HG03354 (cell line): Measurements from ENCODE around the gene ACRBP.

Source experiments
- ATAC-seq: cut with Tn5 transposase; IDR thresholded peaks from one replicate; pipeline ENCODE4 v1.9.1; 2021; ENCODE audit warnings: mild to moderate bottlenecking; ENCODE audit not compliant: unreplicated experiment, poor library complexity, severe bottlenecking

Gene ACRBP

DNA sequence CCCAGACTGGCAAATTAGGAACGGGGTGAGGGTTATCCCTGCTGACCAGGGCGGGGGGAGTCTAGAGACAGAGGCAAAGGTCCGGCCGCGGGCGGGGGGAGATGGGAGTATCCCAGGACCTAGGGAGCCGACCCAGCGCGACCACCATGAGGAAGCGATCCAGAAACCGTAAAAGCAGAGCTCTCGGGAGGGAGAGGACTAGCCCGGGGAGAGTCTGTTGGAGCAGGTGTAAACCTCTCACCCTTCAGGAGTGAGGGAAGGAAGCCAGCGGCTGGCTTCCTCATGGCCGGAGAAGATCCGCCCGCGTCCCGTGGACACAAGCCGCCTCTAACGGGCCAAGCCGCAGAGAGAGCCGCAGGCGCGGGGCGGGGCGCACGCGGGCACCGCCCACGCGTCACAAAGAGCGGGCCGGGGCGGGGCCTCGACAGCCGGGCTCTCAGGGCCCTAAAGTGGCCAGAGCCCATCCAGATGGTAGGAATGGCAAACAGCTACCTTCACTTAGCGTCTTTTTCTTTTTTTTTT lies at the start of gene ACRBP:
Gene ACRBP, minus strand, starts transcription at position 350 of the 522 bp plus-strand sequence. Its CDS starts 66 bp downstream, at position 284.
- peak; percentile 64 for ATAC-seq

DNA sequence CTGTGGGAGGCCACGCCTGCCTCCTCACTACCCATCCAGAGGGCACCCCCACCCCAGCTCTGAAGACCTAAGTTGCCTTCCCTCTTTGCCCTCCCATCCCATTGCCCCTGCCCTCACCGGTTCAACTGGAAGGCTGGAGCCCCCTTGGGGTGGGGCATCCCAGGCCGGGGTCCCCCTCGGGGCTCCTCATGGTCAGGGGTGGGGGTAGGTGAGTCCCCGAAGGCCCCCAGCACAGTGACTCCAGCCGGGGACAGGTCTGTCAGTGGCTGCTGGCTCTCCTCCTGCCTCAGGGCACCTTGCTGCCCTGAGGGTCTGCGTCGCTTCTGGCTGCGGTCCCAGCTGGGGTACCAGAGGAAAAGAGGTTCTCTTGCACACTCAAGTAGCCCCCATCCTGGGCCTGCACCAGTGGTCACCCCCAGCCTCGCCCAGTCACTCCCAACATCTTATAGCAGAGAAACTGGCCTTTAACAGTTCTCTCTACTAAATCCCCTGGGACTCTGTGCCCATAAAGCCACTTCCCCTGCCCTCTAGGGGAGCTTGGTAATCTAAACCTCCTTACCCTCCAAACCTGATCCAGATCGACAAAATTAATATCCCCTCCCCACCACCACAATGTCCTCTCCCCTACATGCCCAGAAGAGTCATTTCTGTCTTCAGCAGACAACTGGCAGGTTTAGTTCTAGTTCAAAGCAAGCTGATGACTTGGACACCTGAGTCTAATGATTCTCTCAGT lies 48.2 kb upstream of the ACRBP start:
- no peak for ATAC-seq

DNA sequence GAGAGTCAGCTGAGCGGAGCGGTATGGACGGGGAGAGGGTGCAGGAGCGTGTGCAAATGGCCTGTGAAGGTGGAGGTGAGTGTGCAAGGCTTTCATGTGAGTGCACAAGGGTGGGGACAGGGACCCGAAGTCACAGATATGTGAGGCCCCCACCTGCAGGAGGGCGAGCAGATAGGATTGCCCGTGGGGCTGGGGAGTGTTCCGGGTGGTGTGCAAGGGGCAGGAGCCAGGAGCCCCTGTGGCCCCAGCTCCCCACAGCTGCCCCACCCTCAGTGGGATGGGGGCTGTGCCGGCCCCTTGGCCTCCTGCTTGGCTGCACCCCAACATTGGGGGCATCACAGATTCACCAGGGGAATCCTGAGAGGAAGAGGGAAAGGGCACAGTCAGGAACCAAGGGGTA lies 47.5 kb upstream of the ACRBP start:
- no peak for ATAC-seq

DNA sequence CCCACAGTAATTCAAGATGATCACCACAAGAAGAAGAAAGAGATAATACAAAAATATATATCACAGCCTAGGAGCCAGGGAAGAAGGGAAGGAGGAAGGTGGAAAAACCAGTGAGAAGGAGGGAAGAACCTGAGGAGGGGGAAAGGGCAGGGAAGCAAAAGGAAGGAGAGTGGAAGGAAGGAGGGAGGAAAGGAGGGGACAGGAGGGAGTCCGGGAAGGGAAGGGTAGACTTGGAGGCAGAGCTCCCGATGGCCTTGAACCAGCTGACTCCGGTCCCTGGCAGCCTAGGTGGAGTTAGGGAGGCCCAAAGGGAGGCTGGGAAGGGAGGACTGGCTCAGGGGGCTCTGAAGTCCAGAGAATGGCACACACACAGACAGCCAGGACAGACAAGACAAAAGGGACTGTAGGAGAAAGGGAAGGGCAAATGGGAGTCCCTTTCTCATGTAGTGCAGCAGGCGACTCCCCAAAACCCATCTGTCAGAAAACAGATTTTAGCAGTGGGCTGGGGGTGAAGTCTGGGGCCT lies 46.7 kb upstream of the ACRBP start:
- ATAC-seq: no peak

DNA sequence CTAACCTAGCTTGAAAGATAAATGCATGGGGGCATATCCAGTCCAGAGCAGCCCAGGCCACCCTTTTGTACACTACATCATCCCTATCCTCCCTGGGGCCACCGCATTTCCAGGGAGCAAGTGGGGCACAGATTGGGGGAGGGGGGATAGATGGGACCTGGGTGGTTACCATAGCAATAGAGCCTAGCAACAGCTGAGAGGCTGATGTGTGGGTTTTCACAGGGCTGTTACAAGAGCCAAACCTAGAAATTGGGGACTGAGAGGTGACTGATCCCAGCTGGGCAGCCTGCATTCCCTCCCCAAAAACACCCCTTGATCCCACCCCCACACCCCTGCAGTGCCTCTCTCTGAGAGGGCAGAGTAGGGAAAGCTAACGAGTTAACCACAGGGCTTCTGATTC lies 45.7 kb upstream of the ACRBP start:
- no peak for ATAC-seq

DNA sequence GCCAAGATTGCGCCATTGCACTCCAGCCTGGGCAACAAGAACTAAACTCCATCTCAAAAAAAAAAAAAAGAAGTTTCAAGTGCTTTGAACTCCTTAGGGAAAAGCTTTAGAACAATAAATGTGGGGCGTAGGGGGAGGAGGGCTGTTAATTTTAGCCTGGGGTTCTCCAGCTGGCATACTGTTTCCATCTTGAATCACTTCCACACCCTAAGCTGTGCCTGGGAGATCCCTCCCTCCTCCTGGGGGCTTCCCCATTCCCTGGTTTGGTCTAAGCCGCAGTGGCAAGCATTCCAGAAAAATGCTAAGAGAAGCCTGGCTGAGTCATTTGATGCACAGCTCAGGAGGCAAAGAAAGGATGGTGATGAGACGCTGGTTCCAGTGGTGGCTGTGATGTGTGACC lies 44.2 kb upstream of the ACRBP start:
- ATAC-seq: no peak

DNA sequence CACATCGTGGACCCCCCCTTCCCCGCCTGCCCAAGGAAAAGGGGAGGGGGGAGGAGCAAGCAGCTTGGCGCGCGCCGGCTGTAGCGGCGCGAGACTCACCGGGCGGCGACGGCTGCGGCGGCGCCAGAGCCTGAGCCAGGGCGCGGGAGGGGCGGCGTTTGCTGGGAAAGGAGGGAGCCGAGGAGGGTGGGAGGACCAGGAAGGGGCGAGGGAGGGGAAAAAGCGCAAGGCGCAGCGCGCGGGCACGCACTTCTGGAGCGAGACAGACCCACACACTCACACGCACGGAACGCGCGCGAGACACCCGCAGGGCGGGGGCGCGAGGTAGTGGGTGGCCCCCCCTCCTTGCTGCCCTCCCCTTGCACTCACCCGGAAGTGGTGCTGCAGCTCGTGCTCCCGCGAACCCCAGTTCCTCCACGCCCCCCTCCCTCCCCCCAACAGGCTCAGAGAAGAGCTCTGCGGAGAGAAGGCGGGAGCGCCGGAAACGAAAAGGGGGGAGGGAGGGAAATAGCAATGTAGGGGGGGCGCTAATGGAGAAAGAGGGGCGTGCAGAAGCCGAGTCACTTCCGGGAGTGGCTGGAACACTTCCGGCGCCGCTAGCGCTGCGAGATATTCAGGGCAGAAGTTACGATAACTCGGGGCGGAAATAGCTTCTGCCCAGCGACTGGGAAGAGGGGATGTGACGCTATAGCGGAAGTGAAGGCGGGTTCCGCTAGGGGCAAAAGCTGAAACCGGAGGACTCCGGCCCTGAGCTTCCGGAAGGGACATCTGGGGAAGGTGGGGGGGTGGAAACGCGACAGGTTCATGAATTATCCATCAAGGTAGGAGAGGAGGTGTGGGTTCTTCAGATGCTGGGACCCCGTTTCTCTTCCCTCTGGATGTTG lies 42.0 kb upstream of the ACRBP start, which contains the start of gene ZNF384:
Gene ZNF384, minus strand, starts transcription at position 377 of the 884 bp plus-strand sequence. CDS start 9,855 bp downstream, outside the sequence.
- peak; percentile 85 for ATAC-seq

DNA sequence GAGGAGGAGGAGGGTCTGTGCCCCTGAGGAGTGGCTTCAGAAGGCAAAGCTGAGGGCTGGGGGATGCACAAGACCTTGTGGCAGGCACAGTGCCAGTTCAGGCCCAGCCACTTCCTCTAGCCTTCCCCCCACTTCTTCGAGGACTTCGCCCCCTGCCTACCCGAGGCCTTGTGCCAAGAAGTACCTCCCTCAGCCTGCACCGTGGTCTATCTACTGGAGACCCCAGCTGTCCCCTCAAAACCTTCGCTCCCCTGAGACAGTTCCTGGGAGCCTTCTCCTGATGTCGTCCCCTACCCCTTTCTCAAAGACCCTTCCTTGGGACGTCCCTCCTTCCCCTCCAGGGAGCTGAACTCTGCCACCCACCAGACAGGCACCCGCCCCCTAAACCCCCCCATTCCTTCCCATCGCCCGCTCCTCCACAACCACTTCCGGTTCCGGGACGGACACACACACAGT lies 41.3 kb upstream of the ACRBP start:
- ATAC-seq: no peak

DNA sequence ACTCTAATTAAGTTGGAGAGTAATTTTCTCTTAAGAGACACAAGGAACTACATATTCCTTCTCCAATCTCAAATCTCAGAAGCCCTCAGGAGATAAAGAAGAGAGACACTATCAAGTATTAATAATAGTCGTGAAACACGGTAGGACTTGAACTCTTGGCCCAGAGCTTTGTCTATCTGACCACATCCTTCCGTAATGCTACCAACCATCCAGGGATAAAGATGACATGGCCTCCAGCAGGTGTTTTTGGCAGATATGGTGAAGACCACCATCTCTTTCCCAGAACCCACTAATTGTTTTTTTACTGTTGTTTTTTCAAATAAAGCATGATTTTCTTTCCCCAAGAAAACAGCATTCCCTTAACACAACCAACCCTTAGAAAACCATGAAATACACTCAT lies 38.6 kb upstream of the ACRBP start:
- ATAC-seq: no peak

DNA sequence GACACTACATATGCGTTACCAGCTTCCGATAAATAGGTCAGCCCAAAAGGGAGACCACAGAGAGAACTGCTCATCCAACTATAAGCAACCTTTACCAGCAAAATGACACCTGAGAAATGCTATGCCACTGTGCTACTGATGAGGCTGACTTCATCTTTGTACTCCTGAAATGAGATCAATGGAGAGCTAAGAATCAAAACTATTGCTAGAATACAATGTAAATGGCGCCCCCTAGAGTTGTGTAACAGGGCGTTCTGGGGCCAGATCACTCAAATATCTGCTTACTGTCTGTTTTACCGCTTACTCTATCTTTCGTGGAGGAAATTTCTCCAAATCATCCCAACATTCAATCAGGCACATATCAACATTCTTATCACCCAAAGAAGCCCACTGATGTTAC lies 37.4 kb upstream of the ACRBP start:
- no peak for ATAC-seq

DNA sequence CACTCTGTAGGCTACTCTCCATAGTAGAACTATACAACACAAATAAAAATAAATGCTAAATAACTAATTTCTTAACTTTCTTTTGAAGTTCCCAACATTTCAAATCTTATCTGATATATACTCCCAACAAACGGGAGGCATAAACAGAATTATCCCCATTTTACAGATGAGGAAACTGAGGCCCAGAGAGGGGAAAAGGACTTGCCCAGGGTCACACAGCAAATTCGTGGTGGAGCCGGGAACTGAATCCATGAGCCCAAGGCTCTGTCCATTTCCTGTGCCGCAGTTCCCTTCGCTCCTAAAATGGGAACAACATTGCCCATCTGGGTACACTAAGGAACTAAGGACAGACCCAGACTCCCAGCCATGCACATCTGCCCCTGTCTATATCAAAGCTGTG lies 29.7 kb upstream of the ACRBP start:
- no peak for ATAC-seq

DNA sequence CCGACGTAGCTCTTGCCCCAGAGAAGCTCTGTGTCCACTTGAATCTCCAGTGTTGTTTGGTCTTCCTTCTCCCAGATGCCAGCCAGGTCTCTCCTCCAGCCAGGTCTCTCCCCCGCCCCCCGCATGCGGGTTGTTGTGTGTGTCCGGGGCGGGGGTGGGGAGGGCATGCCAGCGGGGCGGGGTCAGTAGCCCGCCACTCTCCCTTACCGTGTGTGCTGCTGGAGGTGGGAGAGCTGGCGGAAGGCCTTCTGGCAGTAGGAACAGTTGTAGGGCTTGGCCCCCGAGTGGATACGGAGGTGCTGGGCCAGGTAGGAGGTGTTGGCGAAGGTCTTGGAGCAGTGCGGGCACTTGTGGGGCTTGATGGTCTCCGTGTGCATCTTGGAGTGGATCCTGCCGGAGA lies 24.9 kb upstream of the ACRBP start:
- ATAC-seq: no peak

DNA sequence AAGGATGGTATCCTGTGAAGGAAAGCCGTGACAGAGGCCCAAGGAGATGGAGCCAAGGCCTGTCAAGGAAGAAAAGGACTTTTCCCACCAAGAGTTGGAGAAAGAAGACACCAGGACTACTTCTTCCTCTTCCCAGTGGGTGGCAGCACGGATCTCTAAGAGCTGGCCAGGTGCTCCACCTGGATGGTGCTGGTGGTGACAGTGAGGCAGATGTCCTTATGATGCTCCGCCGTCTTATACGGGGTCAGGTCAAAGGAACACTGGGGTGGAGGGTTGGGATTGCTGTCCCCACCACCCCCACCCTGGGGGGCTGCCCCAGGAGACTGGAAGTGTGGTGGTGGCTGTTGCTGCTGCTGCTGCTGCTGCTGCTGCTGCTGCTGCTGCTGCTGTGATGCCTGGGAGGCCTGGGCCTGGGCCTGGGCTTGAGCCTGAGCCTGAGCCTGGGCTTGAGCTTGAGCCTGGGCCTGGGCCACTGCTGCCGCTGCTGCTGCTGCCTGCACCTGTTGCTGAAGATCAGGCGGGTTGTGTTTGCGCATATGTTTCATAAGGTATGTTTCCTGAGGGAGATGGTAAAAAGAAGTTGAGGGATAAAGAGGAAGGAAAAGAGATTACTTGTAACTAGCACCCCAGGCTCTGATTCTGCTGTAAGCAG lies 20.5 kb upstream of the ACRBP start:
- no peak for ATAC-seq

DNA sequence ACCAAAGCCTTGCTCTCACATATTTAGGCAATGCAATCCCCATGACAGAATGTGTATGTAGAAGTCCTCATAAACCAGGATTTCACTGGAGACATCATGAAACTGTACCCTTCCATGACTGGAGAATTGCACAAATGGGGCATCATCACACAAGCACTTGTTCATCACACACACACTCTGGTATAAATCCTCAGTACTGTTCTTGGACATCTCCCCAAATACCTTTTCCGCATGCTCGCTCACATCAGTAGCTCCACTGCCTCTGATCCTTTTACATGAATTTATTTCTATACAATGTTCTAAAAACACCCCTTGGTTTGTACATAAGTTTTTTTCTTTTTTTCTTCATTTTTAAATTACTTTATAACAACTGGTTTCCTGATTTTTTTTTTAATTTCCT lies 19.0 kb upstream of the ACRBP start:
- no peak for ATAC-seq

DNA sequence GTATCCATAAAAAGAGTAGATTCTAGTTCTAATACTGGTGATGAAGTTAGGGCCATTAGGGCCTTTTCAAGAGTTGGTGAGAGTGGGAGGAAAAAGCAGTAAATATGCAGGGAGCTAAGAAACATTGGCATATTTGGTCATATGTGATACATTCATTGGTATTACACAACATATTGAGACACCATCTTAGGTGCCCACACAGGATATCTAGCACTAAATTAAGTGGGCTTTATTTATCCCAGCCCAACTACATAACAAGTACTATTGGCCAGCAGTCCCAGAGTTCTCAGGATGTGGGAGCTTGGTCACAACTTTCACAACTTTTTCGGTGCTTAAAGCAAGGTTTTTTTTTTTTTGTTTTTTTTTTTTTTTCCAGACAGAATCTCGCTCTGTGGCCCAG lies 17.7 kb upstream of the ACRBP start:
- no peak for ATAC-seq

DNA sequence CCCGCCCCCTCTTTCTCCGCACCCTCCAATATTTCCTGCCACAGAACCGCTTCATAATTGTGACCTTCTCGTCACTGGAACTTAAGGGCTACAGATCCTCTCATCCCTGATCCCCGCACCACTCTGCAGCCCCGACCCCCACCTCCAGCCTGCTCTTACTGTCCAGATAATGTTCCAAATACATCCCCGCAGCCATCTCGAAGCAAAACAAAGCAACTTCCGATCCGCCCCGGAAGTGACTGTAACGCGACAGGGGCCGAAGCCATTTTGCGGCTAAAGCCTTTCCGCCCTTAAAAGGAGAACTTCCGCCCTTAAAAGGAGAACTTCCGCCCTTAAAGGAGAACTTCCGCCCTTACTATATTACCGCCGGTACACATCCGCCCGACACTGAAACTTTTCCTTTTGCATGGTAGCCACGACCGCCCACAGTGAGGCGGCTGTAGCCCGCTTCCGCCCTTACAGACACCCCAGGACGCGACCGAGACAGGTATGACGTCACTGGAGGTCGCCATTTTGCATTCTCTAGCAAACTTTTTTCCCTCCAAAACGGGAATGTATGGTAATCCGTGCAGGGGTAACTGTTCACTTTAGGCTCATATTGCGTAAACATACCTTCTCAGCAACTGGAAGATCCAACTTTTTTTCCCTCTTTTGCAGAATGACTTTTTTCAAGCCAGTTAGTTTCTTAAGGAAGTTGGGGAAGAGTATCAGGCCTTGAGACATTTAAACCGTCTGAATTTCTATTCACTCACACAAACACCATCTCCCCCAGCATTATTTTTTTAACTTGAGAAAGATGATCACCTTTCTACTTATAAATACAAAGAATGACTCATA lies 15.9 kb upstream of the ACRBP start, which contains the start of gene ING4:
Gene ING4, minus strand, starts transcription at position 214 of the 837 bp plus-strand sequence. Its CDS starts 18 bp downstream, at position 196.
- peak; percentile 98 for ATAC-seq

DNA sequence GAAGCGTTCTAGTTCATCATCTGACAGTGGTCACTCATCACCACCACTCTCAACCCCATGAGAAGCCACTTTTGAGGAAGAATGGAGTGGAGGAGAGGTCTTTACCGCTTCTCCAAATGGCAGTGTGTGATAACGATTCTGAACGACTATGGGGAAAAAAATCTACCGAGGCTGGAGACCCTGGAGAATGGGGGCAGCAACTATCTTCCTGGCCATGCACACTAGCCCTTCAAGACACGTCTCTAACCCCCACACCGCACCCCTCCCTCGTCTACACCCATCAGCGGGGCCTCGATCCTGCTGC lies 15.3 kb upstream of the ACRBP start:
- ATAC-seq: no peak

DNA sequence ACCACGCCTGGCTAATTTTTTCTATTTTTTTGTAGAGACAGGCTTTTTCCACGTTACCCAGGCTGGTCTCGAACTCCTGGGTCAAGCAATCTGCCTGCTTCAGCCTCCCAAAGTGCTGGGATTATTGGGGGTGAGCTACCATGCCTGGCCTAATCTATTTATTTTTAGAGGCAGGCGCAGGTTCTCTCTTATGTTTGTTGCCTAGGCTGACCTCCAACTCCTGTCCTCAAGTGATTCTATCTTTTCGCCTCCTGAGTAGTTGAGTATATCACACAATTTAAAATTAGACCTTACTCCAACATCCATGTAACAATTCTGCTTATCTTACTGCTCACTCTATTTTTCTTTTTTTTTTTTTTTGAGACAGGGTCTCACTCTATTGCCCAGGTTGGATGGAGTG lies 6.8 kb upstream of the ACRBP start:
- ATAC-seq: no peak

DNA sequence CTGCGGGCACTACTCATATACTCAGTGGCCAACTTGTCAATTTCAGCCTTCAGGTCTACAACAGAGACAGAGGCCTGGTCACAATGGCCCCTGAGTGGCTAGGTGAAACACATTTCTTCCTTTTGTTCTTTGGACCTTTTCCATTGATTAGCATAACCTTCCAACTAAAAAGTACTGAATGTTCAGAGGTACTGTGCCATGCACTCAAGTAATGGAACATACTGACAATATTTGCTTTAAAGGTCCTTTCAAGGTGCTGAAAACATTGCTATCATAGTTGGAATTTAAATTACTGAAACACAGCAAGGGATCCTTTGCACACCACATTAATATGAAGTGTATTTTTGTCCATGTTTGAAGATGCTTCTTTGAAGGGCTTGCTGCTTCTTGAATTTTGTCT lies 6.1 kb upstream of the ACRBP start:
- ATAC-seq: no peak
